Measurements from ENCODE around the gene CACNA2D4. TPM values are rescaled to one million over a fixed set of nuclear protein-coding genes. Genes with fewer than 3 reads are reported as not detected.
"Not testable (repeated sequence)": the region's sequence is repeated elsewhere in the genome, so short reads cannot be mapped to it uniquely, and the experiment has no call there.

Gene CACNA2D4
- total and polyA plus RNA-seq, 4 donors, result 1.5 to 12.6 (median 7.3) TPM

- no peak for DNase-seq
- no peak overlapping the region for H3K27ac ChIP-seq (ENCODE audit: low read depth in 1 of 2, low read length in 1 of 2)
- peaks cover 15 to 64% (median 33%) of the 10 kb centered on the region in 3 donors for H3K27me3 ChIP-seq (ENCODE audit: control insufficient read depth in 3 of 3, insufficient read depth in 3 of 3, low read length in 2 of 3)
- no peaks in the 10 kb centered on the region for H3K36me3 ChIP-seq (ENCODE audit: control insufficient read depth in 4 of 4, insufficient read depth in 4 of 4, low read length in 4 of 4)
- no peak for TF ChIP-seq CTCF (IDR thresholded peaks at IDR 0.05; ENCODE audit: control extremely low read depth, extremely low read depth)
- WGBS, 2 donors, result 40 to 53% methylated on average over 6 of the region's 6 CpGs
- ATAC-seq (ENCODE audit: insufficient read depth, low FRiP score), result no peak
- peaks cover 0 to 2% (median 0%) of the 10 kb centered on the region in 5 donors for H3K4me1 ChIP-seq (ENCODE audit: control insufficient read depth in 5 of 5, insufficient read depth in 5 of 5, low read length in 5 of 5)
- no peak overlapping the region for H3K9ac ChIP-seq (ENCODE audit: insufficient read depth in 1 of 2, low read length in 2 of 2)
- H3K4me3 ChIP-seq, result no peak overlapping the region
- H3K9me3 ChIP-seq (ENCODE audit: control insufficient read depth in 4 of 4, insufficient read depth in 3 of 4, low read length in 3 of 4), result peaks cover 0 to 5% (median 0%) of the 10 kb centered on the region in 4 donors
Observed at GRCh38 chr12:1819571-1819970, 98.9 kb downstream of the CACNA2D4 start.

GRCh38 chr12:1819050-1819449 is 99.4 kb downstream of the CACNA2D4 start:
- Histone ChIP-seq H3K4me3 (no peak overlapping the region), H3K9ac (ENCODE audit: insufficient read depth in 1 of 2, low read length in 2 of 2) (no peak overlapping the region), H3K27me3 (ENCODE audit: control insufficient read depth in 3 of 3, insufficient read depth in 3 of 3, low read length in 2 of 3) (peaks cover 15 to 66% (median 33%) of the 10 kb centered on the region in 3 donors), H3K36me3 (ENCODE audit: control insufficient read depth in 4 of 4, insufficient read depth in 4 of 4, low read length in 4 of 4) (no peaks in the 10 kb centered on the region), H3K9me3 (ENCODE audit: control insufficient read depth in 4 of 4, insufficient read depth in 3 of 4, low read length in 3 of 4) (peaks cover 0 to 5% (median 0%) of the 10 kb centered on the region in 4 donors), H3K27ac (ENCODE audit: low read depth in 1 of 2, low read length in 1 of 2) (no peak overlapping the region), H3K4me1 (ENCODE audit: control insufficient read depth in 5 of 5, insufficient read depth in 5 of 5, low read length in 5 of 5) (peaks cover 0 to 2% (median 0%) of the 10 kb centered on the region in 5 donors)
- 71 to 73% methylated on average over 9 of the region's 9 CpGs for WGBS, 2 donors
- ATAC-seq (ENCODE audit: insufficient read depth, low FRiP score) (no peak), DNase-seq (no peak)
- no peak for TF ChIP-seq CTCF (IDR thresholded peaks at IDR 0.05; ENCODE audit: control extremely low read depth, extremely low read depth)

- WGBS, 2 donors, result 91 to 94% methylated on average over 23 to 28 of the region's 28 CpGs
- DNase-seq; H3K4me1 ChIP-seq (ENCODE audit: control insufficient read depth in 5 of 5, insufficient read depth in 5 of 5, low read length in 5 of 5); H3K27ac ChIP-seq (ENCODE audit: low read depth in 1 of 2, low read length in 1 of 2); H3K4me3 ChIP-seq; ATAC-seq (ENCODE audit: insufficient read depth, low FRiP score); H3K9ac ChIP-seq (ENCODE audit: insufficient read depth in 1 of 2, low read length in 2 of 2); H3K36me3 ChIP-seq (ENCODE audit: control insufficient read depth in 4 of 4, insufficient read depth in 4 of 4, low read length in 4 of 4); H3K9me3 ChIP-seq (ENCODE audit: control insufficient read depth in 4 of 4, insufficient read depth in 3 of 4, low read length in 3 of 4): not testable (repeated sequence)
- H3K27me3 ChIP-seq (ENCODE audit: control insufficient read depth in 3 of 3, insufficient read depth in 3 of 3, low read length in 2 of 3), result peaks cover 13 to 64% (median 30%) of the 10 kb centered on the region in 3 donors
Observed at GRCh38 chr12:1817928-1818327, 100.5 kb downstream of the CACNA2D4 start.

- Histone ChIP-seq H3K9ac (ENCODE audit: insufficient read depth in 1 of 2, low read length in 2 of 2) (no peak overlapping the region), H3K36me3 (ENCODE audit: control insufficient read depth in 4 of 4, insufficient read depth in 4 of 4, low read length in 4 of 4) (no peaks in the 10 kb centered on the region), H3K27me3 (ENCODE audit: control insufficient read depth in 3 of 3, insufficient read depth in 3 of 3, low read length in 2 of 3) (peaks cover 5 to 55% (median 26%) of the 10 kb centered on the region in 3 donors), H3K27ac (ENCODE audit: low read depth in 1 of 2, low read length in 1 of 2) (no peak overlapping the region), H3K4me1 (ENCODE audit: control insufficient read depth in 5 of 5, insufficient read depth in 5 of 5, low read length in 5 of 5) (peaks cover 0 to 2% (median 0%) of the 10 kb centered on the region in 5 donors), H3K9me3 (ENCODE audit: control insufficient read depth in 4 of 4, insufficient read depth in 3 of 4, low read length in 3 of 4) (peaks cover 0 to 5% (median 0%) of the 10 kb centered on the region in 4 donors), H3K4me3 (no peak overlapping the region)
- WGBS, 2 donors, result 93 to 97% methylated on average over 9 of the region's 9 CpGs
- TF ChIP-seq CTCF (IDR thresholded peaks at IDR 0.05; ENCODE audit: control extremely low read depth, extremely low read depth), result no peak
- ATAC-seq (ENCODE audit: insufficient read depth, low FRiP score) (no peak), DNase-seq (no peak)
Observed at GRCh38 chr12:1816730-1817348, 101.6 kb downstream of the CACNA2D4 start.
